Measurements from ENCODE around the gene INPP5E.

- TF ChIP-seq, protein P1, sequence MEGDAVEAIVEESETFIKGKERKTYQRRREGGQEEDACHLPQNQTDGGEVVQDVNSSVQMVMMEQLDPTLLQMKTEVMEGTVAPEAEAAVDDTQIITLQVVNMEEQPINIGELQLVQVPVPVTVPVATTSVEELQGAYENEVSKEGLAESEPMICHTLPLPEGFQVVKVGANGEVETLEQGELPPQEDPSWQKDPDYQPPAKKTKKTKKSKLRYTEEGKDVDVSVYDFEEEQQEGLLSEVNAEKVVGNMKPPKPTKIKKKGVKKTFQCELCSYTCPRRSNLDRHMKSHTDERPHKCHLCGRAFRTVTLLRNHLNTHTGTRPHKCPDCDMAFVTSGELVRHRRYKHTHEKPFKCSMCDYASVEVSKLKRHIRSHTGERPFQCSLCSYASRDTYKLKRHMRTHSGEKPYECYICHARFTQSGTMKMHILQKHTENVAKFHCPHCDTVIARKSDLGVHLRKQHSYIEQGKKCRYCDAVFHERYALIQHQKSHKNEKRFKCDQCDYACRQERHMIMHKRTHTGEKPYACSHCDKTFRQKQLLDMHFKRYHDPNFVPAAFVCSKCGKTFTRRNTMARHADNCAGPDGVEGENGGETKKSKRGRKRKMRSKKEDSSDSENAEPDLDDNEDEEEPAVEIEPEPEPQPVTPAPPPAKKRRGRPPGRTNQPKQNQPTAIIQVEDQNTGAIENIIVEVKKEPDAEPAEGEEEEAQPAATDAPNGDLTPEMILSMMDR (IDR thresholded peaks at IDR 0.05): no peak
- TF ChIP-seq POLR2A (IDR thresholded peaks at IDR 0.05): no peak
Observed at GRCh38 chr9:136462664-136463063, 23.0 kb upstream of the INPP5E start.
